Left ventricle myocardium inferior (tissue), 1 donor: ENCODE measurements around the gene GJB3. TPM values are rescaled to one million over a fixed set of nuclear protein-coding genes. Genes with fewer than 3 reads are reported as not detected.

Experiments used
- DNase-seq: peaks from one replicate; pipeline ENCODE4 v3.0.0-alpha.2; 2020
- H3K27ac ChIP-seq: fragments of 200-600 bp; replicated peaks from 2 replicates; pipeline ENCODE4 v1.8.0; 2021
- H3K27me3 ChIP-seq: fragments of 200-600 bp; 2 replicates; pipeline ENCODE4 v1.8.0; 2021; ENCODE audit warnings: low read depth
- H3K36me3 ChIP-seq: fragments of 200-600 bp; 2 replicates; pipeline ENCODE4 v1.8.0; 2021
- H3K4me1 ChIP-seq: fragments of 200-600 bp; 2 replicates; pipeline ENCODE4 v1.8.0; 2021
- H3K4me3 ChIP-seq: fragments of 200-600 bp; 2 replicates; pipeline ENCODE4 v1.8.0; 2021; ENCODE audit warnings: mild to moderate bottlenecking, moderate library complexity
- H3K9me3 ChIP-seq: fragments of 200-600 bp; replicated peaks from 2 replicates; pipeline ENCODE4 v1.8.0; 2021
- CTCF ChIP-seq: fragments of 200-600 bp; IDR thresholded peaks from 2 replicates; pipeline ENCODE4 v1.8.0; 2021; ENCODE audit warnings: antibody characterized with exemption, mild to moderate bottlenecking, borderline replicate concordance
- intact Hi-C: fragments of 100-400 bp; cut with micrococcal nuclease; formaldehyde crosslinking; loops from one replicate; pipeline ENCODE4 v1.11.0; 2022
- total RNA-seq: library from RNA; stranded (reverse); fragmentation: NEBNext Ultra II Directional; extraction: Animal tissue kit (Norgen Biotek cat#: 25700); gene quantifications from one replicate; pipeline ENCODE4 v1.2.1, GENCODE V29; 2021
- donor health status: DM: no; HTN: yes; CAD: no; lungs with severe emphysema.

Gene GJB3
- total RNA-seq, 1 donor from 2014 or later = not detected

DNA sequence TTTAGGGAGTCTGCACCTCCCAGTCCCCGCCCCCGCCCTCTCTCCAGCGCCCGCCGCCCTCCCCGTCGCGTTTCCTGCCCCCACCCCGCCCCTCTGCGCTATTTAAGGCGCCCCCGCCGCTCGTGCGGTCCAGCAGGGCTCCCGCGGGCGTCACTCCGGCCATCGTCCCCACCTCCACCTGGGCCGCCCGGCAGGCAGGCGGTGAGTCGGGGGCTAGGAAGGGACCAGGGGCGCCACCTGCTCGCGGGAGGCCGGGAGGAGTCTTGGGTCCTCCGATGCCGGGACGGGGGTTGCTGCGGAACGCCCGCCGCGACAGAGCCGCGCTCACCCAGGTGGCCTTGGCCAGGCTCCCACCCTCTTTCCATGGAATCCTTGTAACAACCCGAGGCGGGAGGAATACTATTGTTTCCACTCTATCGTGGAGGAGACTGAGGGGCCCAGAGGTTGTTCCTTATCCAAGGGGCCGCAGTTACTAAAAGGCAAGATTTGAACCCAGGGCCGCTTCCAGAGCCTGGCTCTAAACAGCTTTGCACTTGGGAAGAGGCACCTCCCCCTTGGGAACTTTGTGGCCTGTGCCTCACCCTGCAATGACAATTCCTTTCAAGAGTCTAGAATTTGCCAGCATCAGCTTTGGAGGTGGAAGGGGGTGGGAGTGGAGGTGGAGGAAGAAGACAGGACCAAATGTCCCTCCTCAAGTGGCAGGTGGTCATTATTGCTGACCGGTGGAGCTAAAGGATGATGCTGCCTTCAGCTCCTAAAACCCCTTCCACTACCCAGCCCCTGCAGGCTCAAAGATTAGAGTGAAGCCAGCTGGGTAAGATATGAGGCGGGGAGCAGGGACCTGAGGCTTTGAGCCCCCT lies 12.1 kb downstream of the GJB3 start, which contains the start of gene GJA4:
Gene GJA4, plus strand, starts transcription at position 132 of the 860 bp plus-strand sequence. CDS start 1,215 bp downstream, outside the sequence.
- DNase-seq = peak; percentile 54
- peaks cover 21% of the 10 kb centered on the region for H3K4me1 ChIP-seq
- H3K27ac ChIP-seq = peak within 1 kb of the TSS; percentile 86
- H3K9me3 ChIP-seq = no peaks in the 10 kb centered on the region
- intact Hi-C loops = no loop called here
- peak within 1 kb of the TSS; percentile 73 for H3K4me3 ChIP-seq
- peaks cover 30% of the 10 kb centered on the region for H3K27me3 ChIP-seq
- H3K36me3 ChIP-seq = peaks cover 25% of the 10 kb centered on the region
- no peak for TF ChIP-seq CTCF

DNA sequence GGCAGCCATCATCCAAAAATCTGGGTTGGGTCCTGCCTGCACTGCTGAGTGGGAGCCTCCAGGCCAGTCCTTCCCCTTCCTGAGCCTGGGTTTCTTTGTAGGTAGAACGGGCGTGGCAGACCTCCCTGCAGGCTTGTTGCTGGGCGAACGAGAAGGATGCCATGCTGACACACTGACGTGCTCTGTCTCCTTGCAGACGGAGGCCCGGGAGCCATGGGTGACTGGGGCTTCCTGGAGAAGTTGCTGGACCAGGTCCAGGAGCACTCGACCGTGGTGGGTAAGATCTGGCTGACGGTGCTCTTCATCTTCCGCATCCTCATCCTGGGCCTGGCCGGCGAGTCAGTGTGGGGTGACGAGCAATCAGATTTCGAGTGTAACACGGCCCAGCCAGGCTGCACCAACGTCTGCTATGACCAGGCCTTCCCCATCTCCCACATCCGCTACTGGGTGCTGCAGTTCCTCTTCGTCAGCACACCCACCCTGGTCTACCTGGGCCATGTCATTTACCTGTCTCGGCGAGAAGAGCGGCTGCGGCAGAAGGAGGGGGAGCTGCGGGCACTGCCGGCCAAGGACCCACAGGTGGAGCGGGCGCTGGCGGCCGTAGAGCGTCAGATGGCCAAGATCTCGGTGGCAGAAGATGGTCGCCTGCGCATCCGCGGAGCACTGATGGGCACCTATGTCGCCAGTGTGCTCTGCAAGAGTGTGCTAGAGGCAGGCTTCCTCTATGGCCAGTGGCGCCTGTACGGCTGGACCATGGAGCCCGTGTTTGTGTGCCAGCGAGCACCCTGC lies 13.2 kb downstream of the GJB3 start:
- H3K36me3 ChIP-seq = peaks cover 25% of the 10 kb centered on the region
- DNase-seq = no peak
- peak overlapping the region; percentile 86 for H3K27ac ChIP-seq
- no peaks in the 10 kb centered on the region for H3K9me3 ChIP-seq
- H3K27me3 ChIP-seq = peaks cover 30% of the 10 kb centered on the region
- intact Hi-C loops = no loop called here
- peaks cover 27% of the 10 kb centered on the region for H3K4me1 ChIP-seq
- peak overlapping the region; percentile 73 for H3K4me3 ChIP-seq
- no peak for TF ChIP-seq CTCF

DNA sequence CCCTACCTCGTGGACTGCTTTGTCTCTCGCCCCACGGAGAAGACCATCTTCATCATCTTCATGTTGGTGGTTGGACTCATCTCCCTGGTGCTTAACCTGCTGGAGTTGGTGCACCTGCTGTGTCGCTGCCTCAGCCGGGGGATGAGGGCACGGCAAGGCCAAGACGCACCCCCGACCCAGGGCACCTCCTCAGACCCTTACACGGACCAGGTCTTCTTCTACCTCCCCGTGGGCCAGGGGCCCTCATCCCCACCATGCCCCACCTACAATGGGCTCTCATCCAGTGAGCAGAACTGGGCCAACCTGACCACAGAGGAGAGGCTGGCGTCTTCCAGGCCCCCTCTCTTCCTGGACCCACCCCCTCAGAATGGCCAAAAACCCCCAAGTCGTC lies 13.8 kb downstream of the GJB3 start:
- intact Hi-C loops = no loop called here
- H3K27me3 ChIP-seq = peaks cover 30% of the 10 kb centered on the region
- H3K27ac ChIP-seq = peak overlapping the region; percentile 86

DNA sequence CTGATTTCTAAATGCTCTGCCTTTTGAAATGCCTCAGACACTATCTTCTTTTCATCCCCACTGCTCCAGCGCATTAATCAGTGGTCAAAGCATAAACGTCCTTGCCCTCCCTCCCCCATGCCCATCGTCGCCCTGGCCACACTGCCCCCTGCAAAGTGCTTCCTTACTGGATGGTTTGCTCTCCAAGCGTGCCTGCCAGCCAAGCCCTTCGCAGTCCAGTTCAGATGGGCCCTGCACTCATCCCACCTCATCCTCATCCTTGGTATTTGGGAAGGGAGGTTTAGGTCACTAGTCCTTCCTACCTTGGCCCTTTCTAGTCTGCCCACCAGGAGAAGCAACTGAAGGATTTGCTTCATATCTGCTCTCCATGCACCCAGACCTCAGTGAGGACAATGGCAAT lies 14.9 kb downstream of the GJB3 start:
- peak overlapping the region; percentile 73 for H3K4me3 ChIP-seq
- no peaks in the 10 kb centered on the region for H3K9me3 ChIP-seq
- no peak for DNase-seq
- H3K27me3 ChIP-seq = peaks cover 23% of the 10 kb centered on the region
- TF ChIP-seq CTCF = no peak
- intact Hi-C loops = no loop called here
- peaks cover 34% of the 10 kb centered on the region for H3K4me1 ChIP-seq
- peaks cover 25% of the 10 kb centered on the region for H3K36me3 ChIP-seq
- peak overlapping the region; percentile 86 for H3K27ac ChIP-seq

More for the DNA sequence above, 13.8 kb downstream of the GJB3 start:
- no peaks in the 10 kb centered on the region for H3K9me3 ChIP-seq
- DNase-seq = no peak
- TF ChIP-seq CTCF = no peak
- peaks cover 33% of the 10 kb centered on the region for H3K4me1 ChIP-seq
- H3K4me3 ChIP-seq = peak overlapping the region; percentile 73
- H3K36me3 ChIP-seq = peaks cover 25% of the 10 kb centered on the region

GRCh38 chr1:34796990-34797389 lies 16.0 kb downstream of the GJB3 start:
- no peak for DNase-seq
- peak overlapping the region; percentile 86 for H3K27ac ChIP-seq
- H3K36me3 ChIP-seq = peaks cover 25% of the 10 kb centered on the region
- TF ChIP-seq CTCF = no peak
- peaks cover 12% of the 10 kb centered on the region for H3K27me3 ChIP-seq
- no peaks in the 10 kb centered on the region for H3K9me3 ChIP-seq
- intact Hi-C loops = no loop called here
- peak overlapping the region; percentile 73 for H3K4me3 ChIP-seq
- H3K4me1 ChIP-seq = peaks cover 30% of the 10 kb centered on the region
